A673 (cell line): ENCODE measurements around the gene CMYA5.

Source experiments
- EZH2 ChIP-seq: fragments of 200-600 bp; sonication (generic); IDR thresholded peaks from 2 replicates; pipeline ENCODE4 v1.6.1; 2017; ENCODE audit warnings: borderline replicate concordance, low read depth, mild to moderate bottlenecking, mixed read lengths, antibody characterized with exemption, low read length; ENCODE audit not compliant: poor library complexity, severe bottlenecking
- TF ChIP-seq, protein P1 (sequence below): fragments of 300-800, 200-600 bp; sonication (generic); conservative IDR thresholded peaks from 2 replicates; pipeline ENCODE4 v1.5.1; 2017; ENCODE audit warnings: low read depth, mild to moderate bottlenecking, antibody characterized with exemption, low read length, moderate library complexity, mixed read lengths

GRCh38 chr5:79685627-79686026, 4.0 kb upstream of the CMYA5 start:
- TF ChIP-seq, protein P1, sequence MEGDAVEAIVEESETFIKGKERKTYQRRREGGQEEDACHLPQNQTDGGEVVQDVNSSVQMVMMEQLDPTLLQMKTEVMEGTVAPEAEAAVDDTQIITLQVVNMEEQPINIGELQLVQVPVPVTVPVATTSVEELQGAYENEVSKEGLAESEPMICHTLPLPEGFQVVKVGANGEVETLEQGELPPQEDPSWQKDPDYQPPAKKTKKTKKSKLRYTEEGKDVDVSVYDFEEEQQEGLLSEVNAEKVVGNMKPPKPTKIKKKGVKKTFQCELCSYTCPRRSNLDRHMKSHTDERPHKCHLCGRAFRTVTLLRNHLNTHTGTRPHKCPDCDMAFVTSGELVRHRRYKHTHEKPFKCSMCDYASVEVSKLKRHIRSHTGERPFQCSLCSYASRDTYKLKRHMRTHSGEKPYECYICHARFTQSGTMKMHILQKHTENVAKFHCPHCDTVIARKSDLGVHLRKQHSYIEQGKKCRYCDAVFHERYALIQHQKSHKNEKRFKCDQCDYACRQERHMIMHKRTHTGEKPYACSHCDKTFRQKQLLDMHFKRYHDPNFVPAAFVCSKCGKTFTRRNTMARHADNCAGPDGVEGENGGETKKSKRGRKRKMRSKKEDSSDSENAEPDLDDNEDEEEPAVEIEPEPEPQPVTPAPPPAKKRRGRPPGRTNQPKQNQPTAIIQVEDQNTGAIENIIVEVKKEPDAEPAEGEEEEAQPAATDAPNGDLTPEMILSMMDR: no peak
- no peak for TF ChIP-seq EZH2
